Vagina (tissue), 2 donors: ENCODE measurements around the gene GRM4. TPM values are rescaled to one million over a fixed set of nuclear protein-coding genes. Genes with fewer than 3 reads are reported as not detected.

Experiments
- DNase-seq, 2 donors: peaks; one replicate each; pipeline ENCODE4 v3.0.0-alpha.2; 2017; ENCODE audit errors: extremely low spot score in 2 of 2
- H3K27ac ChIP-seq: fragments of 200-600 bp; sonication (generic); one replicate; pipeline ENCODE4 v1.5.1; 2019
- H3K27me3 ChIP-seq: fragments of 200-600 bp; sonication (generic); one replicate; pipeline ENCODE4 v1.5.1; 2019
- H3K36me3 ChIP-seq, 2 donors: fragments of 200-600 bp; sonication (generic); one replicate each; pipeline ENCODE4 v1.5.1; 2017 to 2019
- H3K4me1 ChIP-seq: fragments of 200-600 bp; sonication (generic); one replicate; pipeline ENCODE4 v1.5.1; 2019
- H3K4me3 ChIP-seq, 2 donors: fragments of 200-600 bp; sonication (generic); 1 replicate in 1 of 2; 2 replicates in 1 of 2; pipeline ENCODE4 v1.5.1; 2016 to 2019
- H3K9me3 ChIP-seq: fragments of 200-600 bp; sonication (generic); one replicate; pipeline ENCODE4 v1.5.1; 2019
- CTCF ChIP-seq, 3 experiments: fragments of 450-650 bp in 2 of 3; fragments of 200-600 bp in 1 of 3; sonication (generic) in 1 of 3; IDR thresholded peaks; one replicate each; pipeline ENCODE4 v1.5.1; 2017 to 2019; ENCODE audit warnings: antibody characterized with exemption in 3 of 3, mild to moderate bottlenecking in 2 of 3, moderate library complexity in 2 of 3
- POLR2A ChIP-seq, 2 donors: fragments of 450-650 bp; IDR thresholded peaks; one replicate each; pipeline ENCODE4 v1.6.1; 2017; ENCODE audit warnings: antibody characterized with exemption in 2 of 2, mild to moderate bottlenecking in 2 of 2, moderate library complexity in 2 of 2
- POLR2AphosphoS5 ChIP-seq, 2 donors: sonication (generic); formaldehyde crosslinking; IDR thresholded peaks; one replicate each; pipeline ENCODE4 v1.9.0; 2017; ENCODE audit warnings: antibody characterized with exemption in 2 of 2, mild to moderate bottlenecking in 2 of 2, low read depth in 1 of 2; ENCODE audit not compliant: insufficient read depth in 1 of 2
- intact Hi-C: fragments of 100-400 bp; cut with DNase I; formaldehyde crosslinking; loops from one replicate; pipeline ENCODE4 v1.15.1; 2023
- total RNA-seq: library from RNA; depleted of rRNA; stranded (reverse); fragments of >200 nt; gene quantifications from one replicate; pipeline ENCODE4 v1.2.3, GENCODE V29; 2016

Gene GRM4
- total RNA-seq, 1 donor from 2014 or later = not detected

GRCh38 chr6:34066218-34066571, 79.7 kb downstream of the GRM4 start:
- TF ChIP-seq CTCF (IDR thresholded peaks at IDR 0.05) = no peak
- no peak for TF ChIP-seq POLR2A (IDR thresholded peaks at IDR 0.05)
- no peak for TF ChIP-seq POLR2AphosphoS5 (IDR thresholded peaks at IDR 0.05; ENCODE audit: insufficient read depth in 1 of 2, low read depth in 1 of 2)
- intact Hi-C loops = no loop called here
- Histone ChIP-seq H3K4me3 (no peak overlapping the region), H3K4me1 (no peaks in the 10 kb centered on the region), H3K36me3 (no peaks in the 10 kb centered on the region), H3K27me3 (no peaks in the 10 kb centered on the region), H3K27ac (no peak overlapping the region), H3K9me3 (no peaks in the 10 kb centered on the region)
- no peak for DNase-seq

- H3K27me3 ChIP-seq = no peaks in the 10 kb centered on the region
- H3K27ac ChIP-seq = no peak overlapping the region
- no peak for DNase-seq
- intact Hi-C loops = no loop called here
- H3K4me3 ChIP-seq = no peak overlapping the region
- H3K9me3 ChIP-seq = no peaks in the 10 kb centered on the region
- TF ChIP-seq POLR2A (IDR thresholded peaks at IDR 0.05) (no peak), CTCF (IDR thresholded peaks at IDR 0.05) (no peak)
- no peaks in the 10 kb centered on the region for H3K36me3 ChIP-seq
- no peaks in the 10 kb centered on the region for H3K4me1 ChIP-seq
Observed at GRCh38 chr6:34065466-34066217, 80.2 kb downstream of the GRM4 start.

- no peak for TF ChIP-seq CTCF (IDR thresholded peaks at IDR 0.05)
- no peak for TF ChIP-seq POLR2A (IDR thresholded peaks at IDR 0.05)
- no peak for TF ChIP-seq POLR2AphosphoS5 (IDR thresholded peaks at IDR 0.05; ENCODE audit: insufficient read depth in 1 of 2, low read depth in 1 of 2)
- intact Hi-C loops = no loop called here
Observed at GRCh38 chr6:34064675-34065074, 81.2 kb downstream of the GRM4 start.

GRCh38 chr6:34063651-34064050, 82.2 kb downstream of the GRM4 start:
- H3K27me3 ChIP-seq = no peaks in the 10 kb centered on the region
- intact Hi-C loops = no loop called here

More at GRCh38 chr6:34064675-34065074, 81.2 kb downstream of the GRM4 start:
- no peaks in the 10 kb centered on the region for H3K9me3 ChIP-seq
- H3K4me3 ChIP-seq = no peak overlapping the region
- no peaks in the 10 kb centered on the region for H3K36me3 ChIP-seq
- no peaks in the 10 kb centered on the region for H3K27me3 ChIP-seq
- DNase-seq = no peak
- no peaks in the 10 kb centered on the region for H3K4me1 ChIP-seq
- H3K27ac ChIP-seq = no peak overlapping the region

More at GRCh38 chr6:34063651-34064050, 82.2 kb downstream of the GRM4 start:
- Histone ChIP-seq H3K4me3 (no peak overlapping the region), H3K27ac (no peak overlapping the region), H3K4me1 (no peaks in the 10 kb centered on the region), H3K9me3 (no peaks in the 10 kb centered on the region), H3K36me3 (no peaks in the 10 kb centered on the region)
- TF ChIP-seq POLR2AphosphoS5 (IDR thresholded peaks at IDR 0.05; ENCODE audit: insufficient read depth in 1 of 2, low read depth in 1 of 2) (no peak), CTCF (IDR thresholded peaks at IDR 0.05) (no peak), POLR2A (IDR thresholded peaks at IDR 0.05) (no peak)
- no peak for DNase-seq
